GM23248 (cell line): ENCODE data around the gene GLT8D2.

Experiments
- EZH2 ChIP-seq: fragments of 200-600 bp; sonication (generic); IDR thresholded peaks from 2 replicates; pipeline ENCODE4 v1.6.1; 2018; ENCODE audit warnings: antibody characterized with exemption, mild to moderate bottlenecking; ENCODE audit not compliant: insufficient read depth, poor library complexity, severe bottlenecking
- EZH2phosphoT487 ChIP-seq: fragments of 200-600 bp; sonication (generic); IDR thresholded peaks from 2 replicates; pipeline ENCODE4 v1.6.1; 2018; ENCODE audit warnings: antibody characterized with exemption, moderate library complexity, mild to moderate bottlenecking, low read depth; ENCODE audit not compliant: insufficient read depth

DNA sequence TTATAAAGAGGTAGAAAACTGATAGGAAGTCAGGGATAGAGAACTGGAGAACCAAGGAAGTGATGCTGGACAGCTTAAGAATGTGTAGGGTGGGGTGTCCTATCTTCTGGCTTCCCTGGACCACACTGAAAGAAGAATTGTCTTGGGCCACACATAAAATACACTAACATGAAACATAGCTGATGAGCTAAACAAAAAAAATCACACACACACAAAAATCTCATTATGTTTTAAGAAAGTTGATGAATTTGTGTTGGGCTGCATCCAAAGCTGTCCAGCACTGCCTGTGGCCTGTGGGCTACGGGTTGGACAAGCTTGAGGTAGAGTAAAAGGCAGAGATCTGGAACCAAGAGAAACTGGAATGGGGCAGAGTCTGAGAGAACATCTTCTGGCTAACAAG is 7.4 kb downstream of the GLT8D2 start:
- TF ChIP-seq EZH2, result no peak
- TF ChIP-seq EZH2phosphoT487, result no peak
